GM12891 (cell line): ENCODE data around the gene CCDC30.

Source experiments
- PAX5 ChIP-seq: IDR thresholded peaks from 2 replicates; pipeline ENCODE4 v1.6.1; 2011; ENCODE audit warnings: low read length, moderate library complexity, mild to moderate bottlenecking; ENCODE audit not compliant: insufficient read depth, severe bottlenecking
- POLR2A ChIP-seq: IDR thresholded peaks from 2 replicates; pipeline ENCODE4 v1.6.1; 2011; ENCODE audit warnings: low read depth, low read length, control low read depth
- POLR2AphosphoS5 ChIP-seq: IDR thresholded peaks from 2 replicates; pipeline ENCODE4 v1.6.1; 2011; ENCODE audit warnings: low read depth, low read length, control low read depth
- POU2F2 ChIP-seq: IDR thresholded peaks from 2 replicates; pipeline ENCODE4 v1.6.1; 2011; ENCODE audit warnings: low read depth, mild to moderate bottlenecking, control low read depth, low read length, moderate library complexity
- SPI1 ChIP-seq: IDR thresholded peaks from 2 replicates; pipeline ENCODE4 v1.6.1; 2011; ENCODE audit warnings: low read depth, low read length, control low read depth
- TAF1 ChIP-seq: IDR thresholded peaks from 2 replicates; pipeline ENCODE4 v1.6.1; 2011; ENCODE audit warnings: low read depth, low read length, control low read depth

DNA sequence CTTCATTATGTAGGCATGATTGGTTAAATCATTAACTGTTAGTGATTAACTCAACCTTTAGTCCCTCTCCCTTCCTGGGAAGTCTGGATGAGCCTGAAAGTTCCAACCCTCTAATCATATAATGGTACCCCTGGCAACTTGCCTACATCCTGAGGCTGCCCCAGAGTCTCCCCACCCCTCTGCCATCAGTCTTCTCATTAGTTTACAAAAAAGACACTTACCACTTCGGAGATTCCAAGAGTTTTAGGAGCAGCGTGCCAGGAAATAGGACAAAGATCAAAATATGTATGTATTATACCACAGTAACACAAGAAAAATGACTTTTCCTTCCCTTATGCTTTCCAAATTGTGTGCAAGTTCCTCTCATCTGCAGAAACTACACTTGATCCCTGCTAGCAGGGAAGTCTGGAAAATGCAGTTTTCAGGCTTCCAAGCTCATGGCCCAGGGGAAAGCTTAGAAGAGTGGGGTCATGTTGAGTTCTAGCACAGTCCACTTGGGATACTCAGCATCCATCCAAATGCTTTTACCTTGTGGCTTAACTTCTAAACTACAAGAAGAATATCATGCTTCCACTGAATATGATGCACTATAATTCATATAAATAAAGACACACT lies 130.5 kb downstream of the CCDC30 start:
- TF ChIP-seq POLR2AphosphoS5 (no peak), POLR2A (no peak), SPI1 (no peak), PAX5 (no peak), TAF1 (no peak), POU2F2 (no peak)
